Kidney tubule cell (primary cell): ENCODE measurements around the gene ADH6.
A peak's percentile ranks its signal among the peaks of the same experiment; 100 is the strongest.
"Not testable (repeated sequence)": the region's sequence is repeated elsewhere in the genome, so short reads cannot be mapped to it uniquely, and the experiment has no call there.

Source experiments
- DNase-seq: peaks from one replicate; pipeline ENCODE4 v3.0.0-alpha.2; 2018; ENCODE audit warnings: low spot score

Gene ADH6

GRCh38 chr4:99219072-99219471 is at the start of gene ADH6:
ADH6 (minus strand) TSS chr4:99219246; CDS start chr4:99219152, 94 bp downstream.
- DNase-seq: peak; percentile 48

GRCh38 chr4:99264927-99265326 is 45.9 kb upstream of the ADH6 start:
- no peak for DNase-seq

- no peak for DNase-seq
Measured at GRCh38 chr4:99252746-99253145, 33.7 kb upstream of the ADH6 start.

- no peak for DNase-seq
Measured at GRCh38 chr4:99248714-99249113, 29.7 kb upstream of the ADH6 start.

GRCh38 chr4:99235955-99236354 is 16.9 kb upstream of the ADH6 start:
- DNase-seq: no peak

GRCh38 chr4:99234331-99235010 is 15.4 kb upstream of the ADH6 start:
- DNase-seq: no peak

GRCh38 chr4:99233397-99233796 is 14.4 kb upstream of the ADH6 start:
- DNase-seq: not testable (repeated sequence)

GRCh38 chr4:99228706-99229105 is 9.7 kb upstream of the ADH6 start:
- DNase-seq: not testable (repeated sequence)

GRCh38 chr4:99227646-99228045 is 8.6 kb upstream of the ADH6 start:
- not testable (repeated sequence) for DNase-seq

- DNase-seq: no peak
Measured at GRCh38 chr4:99221980-99222379, 2.9 kb upstream of the ADH6 start.

GRCh38 chr4:99219479-99219878 is 433 bp upstream of the ADH6 start:
- peak; percentile 51 for DNase-seq

GRCh38 chr4:99215521-99215920 is 3.5 kb downstream of the ADH6 start:
- DNase-seq: no peak

GRCh38 chr4:99210789-99211188 is 8.3 kb downstream of the ADH6 start:
- no peak for DNase-seq

- DNase-seq: peak; percentile 42
Measured at GRCh38 chr4:99209671-99210070, 9.4 kb downstream of the ADH6 start.

GRCh38 chr4:99208719-99209075 is 10.3 kb downstream of the ADH6 start:
- no peak for DNase-seq

GRCh38 chr4:99207911-99208718 is 10.9 kb downstream of the ADH6 start:
- DNase-seq: no peak

GRCh38 chr4:99207069-99207743 is 11.8 kb downstream of the ADH6 start:
- no peak for DNase-seq

GRCh38 chr4:99205153-99205979 is 13.7 kb downstream of the ADH6 start:
- no peak for DNase-seq

- DNase-seq: no peak
Measured at GRCh38 chr4:99202536-99202935, 16.5 kb downstream of the ADH6 start.

GRCh38 chr4:99202094-99202493 is 17.0 kb downstream of the ADH6 start:
- DNase-seq: no peak

GRCh38 chr4:99201690-99202089 is 17.4 kb downstream of the ADH6 start:
- no peak for DNase-seq

GRCh38 chr4:99200138-99200537 is 18.9 kb downstream of the ADH6 start:
- DNase-seq: no peak
